ENCODE data around the gene RACK1.
"Not testable (repeated sequence)": the region's sequence is repeated elsewhere in the genome, so short reads cannot be mapped to it uniquely, and the experiment has no call there.

- not testable (repeated sequence) for TF ChIP-seq CTCF, POLR2A (IDR thresholded peaks at IDR 0.05)
Observed at GRCh38 chr5:181282415-181282814, 38.7 kb upstream of the RACK1 start.
